ENCODE measurements around the gene P2RY8.

DNA sequence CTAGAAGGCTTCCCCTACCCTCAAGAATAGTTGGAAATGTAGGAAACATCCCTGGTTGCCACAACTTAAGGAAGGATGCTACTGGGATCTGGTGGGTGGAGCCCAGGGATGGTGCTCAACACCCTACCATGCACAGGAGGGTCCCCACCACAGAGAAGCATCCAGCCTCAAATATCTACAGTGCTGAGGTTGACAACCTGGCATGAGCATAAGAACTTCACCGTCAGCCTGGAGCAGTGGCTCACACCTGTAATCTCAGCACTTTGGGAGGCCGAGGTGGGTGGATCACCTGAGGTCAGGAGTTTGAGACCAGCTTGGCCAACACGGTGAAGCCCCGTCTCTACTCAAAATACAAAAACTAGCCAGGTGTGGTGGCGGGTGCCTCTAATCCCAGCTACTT lies 60.3 kb downstream of the P2RY8 start:
- TF ChIP-seq, protein P1, sequence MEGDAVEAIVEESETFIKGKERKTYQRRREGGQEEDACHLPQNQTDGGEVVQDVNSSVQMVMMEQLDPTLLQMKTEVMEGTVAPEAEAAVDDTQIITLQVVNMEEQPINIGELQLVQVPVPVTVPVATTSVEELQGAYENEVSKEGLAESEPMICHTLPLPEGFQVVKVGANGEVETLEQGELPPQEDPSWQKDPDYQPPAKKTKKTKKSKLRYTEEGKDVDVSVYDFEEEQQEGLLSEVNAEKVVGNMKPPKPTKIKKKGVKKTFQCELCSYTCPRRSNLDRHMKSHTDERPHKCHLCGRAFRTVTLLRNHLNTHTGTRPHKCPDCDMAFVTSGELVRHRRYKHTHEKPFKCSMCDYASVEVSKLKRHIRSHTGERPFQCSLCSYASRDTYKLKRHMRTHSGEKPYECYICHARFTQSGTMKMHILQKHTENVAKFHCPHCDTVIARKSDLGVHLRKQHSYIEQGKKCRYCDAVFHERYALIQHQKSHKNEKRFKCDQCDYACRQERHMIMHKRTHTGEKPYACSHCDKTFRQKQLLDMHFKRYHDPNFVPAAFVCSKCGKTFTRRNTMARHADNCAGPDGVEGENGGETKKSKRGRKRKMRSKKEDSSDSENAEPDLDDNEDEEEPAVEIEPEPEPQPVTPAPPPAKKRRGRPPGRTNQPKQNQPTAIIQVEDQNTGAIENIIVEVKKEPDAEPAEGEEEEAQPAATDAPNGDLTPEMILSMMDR (IDR thresholded peaks at IDR 0.05), result no peak
- TF ChIP-seq POLR2A (IDR thresholded peaks at IDR 0.05), result no peak
